GM12878 (cell line): ENCODE data around the gene SLTM. TPM values are rescaled to one million over a fixed set of nuclear protein-coding genes. Genes with fewer than 3 reads are reported as not detected.

Experiments used
- ATAC-seq: fragments of 200-7000 bp; cut with Tn5 transposase; 3 replicates; pipeline ENCODE4 v1.9.1; 2020; ENCODE audit warnings: mild to moderate bottlenecking, moderate library complexity
- BruUV-seq: library from RNA; stranded (reverse); fragments of 400-500 nt; replicated peaks from 2 replicates; lab custom pipeline; 2021; lab: Mats Ljungman, UMichigan
- CTCF ChIA-PET: fragments of 300-600 bp; sonication (Branson Sonifier 250); formaldehyde crosslinking; extraction: SDS; loops from one replicate; lab custom pipeline; 2021; ENCODE audit warnings: inconsistent platforms; lab: Yijun Ruan, JAX
- POLR2A ChIA-PET: fragments of 350-600 bp; formaldehyde crosslinking; extraction: SDS; loops from one replicate; lab custom pipeline; 2021; ENCODE audit warnings: inconsistent platforms; lab: Charles Lee
- RAD21 ChIA-PET: fragments of 300-600 bp; sonication (Branson Sonifier 250); formaldehyde crosslinking; loops from one replicate; lab custom pipeline; 2023; ENCODE audit warnings: antibody characterized with exemption; ENCODE audit not compliant: unreplicated experiment; lab: Charles Lee
- SMC1A ChIA-PET: fragments of 300-600 bp; sonication (Branson Sonifier 250); formaldehyde crosslinking; loops from one replicate; lab custom pipeline; 2023; ENCODE audit not compliant: unreplicated experiment, uncharacterized antibody; lab: Charles Lee
- DNase-seq: peaks from one replicate; pipeline ENCODE4 v3.0.0-alpha.2; 2011; ENCODE audit warnings: low read depth, low spot score
- FAIRE-seq: peaks from 3 replicates; lab custom pipeline; 2011; peaks lifted over from hg19 to GRCh38; lab: Jason Lieb, UNC
- H2AFZ ChIP-seq: 2 replicates; pipeline ENCODE4 v1.6.0; 2011; ENCODE audit warnings: low read depth, low read length, control low read depth; ENCODE audit not compliant: control insufficient read depth
- H3K27ac ChIP-seq: 2 replicates; pipeline ENCODE4 v1.5.1; 2011; ENCODE audit warnings: control low read depth; ENCODE audit not compliant: control insufficient read depth, insufficient read depth
- H3K27me3 ChIP-seq, 2 experiments: replicated peaks in 1 of 2; 2 replicates each; pipeline versions ENCODE4 v1.6.0 to v1.6.1; 2011; ENCODE audit warnings: low read length in 1 of 2; ENCODE audit not compliant: control insufficient read depth in 2 of 2, insufficient read depth in 2 of 2
- H3K36me3 ChIP-seq, 2 experiments: 2 replicates each; pipeline ENCODE4 v1.5.1; 2011; ENCODE audit warnings: low read length in 1 of 2; ENCODE audit not compliant: control insufficient read depth in 2 of 2, insufficient read depth in 2 of 2
- H3K4me1 ChIP-seq: 2 replicates; pipeline ENCODE4 v1.6.1; 2011; ENCODE audit warnings: mild to moderate bottlenecking, low read length, moderate library complexity, mixed read lengths; ENCODE audit not compliant: control insufficient read depth, insufficient read depth
- H3K4me2 ChIP-seq: 2 replicates; pipeline ENCODE4 v1.6.0; 2011; ENCODE audit warnings: control low read depth; ENCODE audit not compliant: control insufficient read depth, insufficient read depth
- H3K4me3 ChIP-seq: fragments of 200-600 bp; sonication (generic); 2 replicates; pipeline ENCODE4 v1.5.1; 2016
- H3K79me2 ChIP-seq: 2 replicates; pipeline ENCODE4 v1.6.0; 2011; ENCODE audit warnings: low read length; ENCODE audit not compliant: control insufficient read depth, insufficient read depth
- H3K9ac ChIP-seq: 2 replicates; pipeline ENCODE4 v1.8.0; 2011; ENCODE audit warnings: low read length, control low read depth, mixed read lengths; ENCODE audit not compliant: control insufficient read depth, insufficient read depth
- H3K9me3 ChIP-seq: replicated peaks from 3 replicates; pipeline ENCODE4 v1.5.1; 2011; ENCODE audit warnings: mild to moderate bottlenecking, low read length; ENCODE audit not compliant: control insufficient read depth, insufficient read depth
- H4K20me1 ChIP-seq: 2 replicates; pipeline ENCODE4 v1.6.0; 2011; ENCODE audit not compliant: control insufficient read depth, insufficient read depth
- CBX5 ChIP-seq: sonication (generic); IDR thresholded peaks from 2 replicates; pipeline ENCODE4 v1.6.1; 2016; ENCODE audit warnings: low read depth, moderate library complexity, mild to moderate bottlenecking, inconsistent platforms
- CHD2 ChIP-seq: IDR thresholded peaks from 2 replicates; pipeline ENCODE4 v1.6.1; 2011; ENCODE audit warnings: low read depth, low read length, improper control_type of control experiment, borderline replicate concordance
- CTCF ChIP-seq, 3 experiments: IDR thresholded peaks in 2 of 3; conservative IDR thresholded peaks in 1 of 3; 2 replicates each; pipeline ENCODE4 v1.5.1; 2011; ENCODE audit warnings: low read depth in 3 of 3, low read length in 3 of 3, mild to moderate bottlenecking in 3 of 3, control low read depth in 2 of 3, moderate library complexity in 2 of 3, inconsistent platforms in 1 of 3, mixed read lengths in 1 of 3; ENCODE audit not compliant: control insufficient read depth in 2 of 3, insufficient read depth in 1 of 3; ENCODE audit errors: extremely low read depth in 1 of 3
- GABPA ChIP-seq: IDR thresholded peaks from 2 replicates; pipeline ENCODE4 v1.6.1; 2014; ENCODE audit warnings: antibody characterized with exemption, low read depth, mild to moderate bottlenecking, inconsistent platforms
- MTA2 ChIP-seq: fragments of 450-650 bp; IDR thresholded peaks from 2 replicates; pipeline ENCODE4 v1.6.1; 2016; ENCODE audit warnings: low read depth, mild to moderate bottlenecking, moderate library complexity
- MTA3 ChIP-seq: IDR thresholded peaks from 2 replicates; pipeline ENCODE4 v1.6.1; 2012; ENCODE audit warnings: low read length, inconsistent platforms, borderline replicate concordance
- NBN ChIP-seq: fragments of 450-650 bp; IDR thresholded peaks from 2 replicates; pipeline ENCODE4 v1.6.1; 2016
- SRF ChIP-seq, 2 experiments: IDR thresholded peaks; 2 replicates each; pipeline ENCODE4 v1.6.1; 2011; ENCODE audit warnings: low read depth in 2 of 2, low read length in 2 of 2, mild to moderate bottlenecking in 1 of 2, moderate library complexity in 1 of 2
- SUZ12 ChIP-seq: fragments of 200-600 bp; sonication (generic); IDR thresholded peaks from one replicate; pipeline ENCODE4 v1.6.1; 2018; ENCODE audit warnings: antibody characterized with exemption, mild to moderate bottlenecking; ENCODE audit not compliant: unreplicated experiment
- ZBTB40 ChIP-seq: fragments of 450-650 bp; IDR thresholded peaks from 2 replicates; pipeline ENCODE4 v1.6.1; 2016; ENCODE audit warnings: mild to moderate bottlenecking, moderate library complexity, borderline replicate concordance
- WGBS: methylation state at CpG from one replicate; pipeline ENCODE4 v1.1.6; 2016; ENCODE audit warnings: low lambda C conversion rate; ENCODE audit not compliant: insufficient replicate concordance, insufficient coverage; ENCODE audit errors: missing lambda C conversion rate; 5-methylcytosine and 5-hydroxymethylcytosine counted together
- in situ Hi-C: fragments of 300-500 bp; cut with MboI; formaldehyde crosslinking; loops from 9 replicates; pipeline ENCODE4 v1.14.3; 2018; ENCODE audit warnings: mixed read lengths
- intact Hi-C: fragments of 100-400 bp; cut with micrococcal nuclease; formaldehyde crosslinking; loops from one replicate; pipeline ENCODE4 v1.14.2; 2022; ENCODE audit not compliant: unreplicated experiment
- polyA plus RNA-seq, 11 experiments: library from polyadenylated mRNA; depleted of rRNA in 4 of 11; unstranded in 6 of 11; stranded (reverse) in 5 of 11; fragments of >200 nt; fragmentation: Nextera tagmentation in 4 of 11; fragmentation: Illumina TruSeq in 1 of 11; extraction: Ambion mirVana in 4 of 11; extraction: Trizol in 1 of 11; gene quantifications; 1 replicate in 1 of 11; 2 replicates in 10 of 11; pipeline versions ENCODE4 v1.2.1 to v1.2.3, GENCODE V29; 2011 to 2016; ENCODE audit warnings: inconsistent platforms in 2 of 11, missing spikeins in 2 of 11, low read depth in 1 of 11
- total RNA-seq, 4 experiments: library from RNA; depleted of rRNA in 3 of 4; stranded (reverse); fragments of >200 nt in 3 of 4; fragmentation: Illumina TruSeq in 1 of 4; extraction: Trizol in 1 of 4; gene quantifications; 2 replicates each; pipeline versions ENCODE4 v1.2.1 to v1.2.3, GENCODE V29; 2013 to 2021
- TF ChIP-seq, protein P1 (sequence below): fragments of 450-650 bp; IDR thresholded peaks from 2 replicates; pipeline ENCODE4 v1.6.1; 2017; ENCODE audit warnings: mild to moderate bottlenecking, moderate library complexity
- TF ChIP-seq, protein P2 (sequence below): fragments of 450-650 bp; IDR thresholded peaks from 2 replicates; pipeline ENCODE4 v1.6.1; 2017; ENCODE audit warnings: low read depth, mild to moderate bottlenecking, moderate library complexity

The SLTM gene
- total and polyA plus RNA-seq, 10 of the 15 experiments (the other 5 are each of a cell fraction or from before 2014, with no cell fraction given): 50.5 to 152 (median 90.9) TPM

- RAD21 ChIA-PET: no interaction called here
- in situ Hi-C loops: no loop called here
- H3K9me3 ChIP-seq: no peaks in the 10 kb centered on the region
- POLR2A ChIA-PET: no interaction called here
- H3K27ac ChIP-seq: peak overlapping the region; percentile 96
- SMC1A ChIA-PET: interaction anchor here (0.7 to 1.7 kb wide), 4 partner anchors 9 to 157 kb away, joined by 3 read pairs; no protein-coding TSS in a partner anchor
- BruUV-seq: TSS peak; percentile 75
- H3K36me3 ChIP-seq: 0 out of 4 replicates have a peak, but pooled peaks cover 0 to 7% of the 10 kb centered on the region in 2 experiments
- no peaks in the 10 kb centered on the region for H4K20me1 ChIP-seq
- ATAC-seq (no peak), DNase-seq (no peak), FAIRE-seq (no peak)
- peak overlapping the region; percentile 71 for H3K4me3 ChIP-seq
- peak overlapping the region; percentile 96 for H2AFZ ChIP-seq
- intact Hi-C loops: no loop called here
- 2% methylated on average over 4 of the region's 4 CpGs for WGBS
- peak overlapping the region; percentile 98 for H3K9ac ChIP-seq
- H3K27me3 ChIP-seq: no peaks in the 10 kb centered on the region
- peaks cover 6% of the 10 kb centered on the region; the same call in 1 of the 2 replicates for H3K4me1 ChIP-seq
- H3K4me2 ChIP-seq: peak overlapping the region; percentile 96
- H3K79me2 ChIP-seq: peaks cover 41% of the 10 kb centered on the region
- CTCF ChIA-PET: no interaction called here
- 0 out of 2 replicates have a peak, but pooled peaks have one; percentile 10 for TF ChIP-seq CBX5
- peak in 1 of 3 experiments; percentile 1; a peak in 1 of 6 replicates for TF ChIP-seq CTCF (IDR thresholded peaks at IDR 0.05 in 2 of 3, conservative IDR thresholded peaks at IDR 0.05 in 1 of 3; ENCODE audit: control insufficient read depth in 2 of 3, extremely low read depth in 1 of 3, insufficient read depth in 1 of 3, low read depth in 3 of 3, low read length in 3 of 3)
- TF ChIP-seq, protein P1, sequence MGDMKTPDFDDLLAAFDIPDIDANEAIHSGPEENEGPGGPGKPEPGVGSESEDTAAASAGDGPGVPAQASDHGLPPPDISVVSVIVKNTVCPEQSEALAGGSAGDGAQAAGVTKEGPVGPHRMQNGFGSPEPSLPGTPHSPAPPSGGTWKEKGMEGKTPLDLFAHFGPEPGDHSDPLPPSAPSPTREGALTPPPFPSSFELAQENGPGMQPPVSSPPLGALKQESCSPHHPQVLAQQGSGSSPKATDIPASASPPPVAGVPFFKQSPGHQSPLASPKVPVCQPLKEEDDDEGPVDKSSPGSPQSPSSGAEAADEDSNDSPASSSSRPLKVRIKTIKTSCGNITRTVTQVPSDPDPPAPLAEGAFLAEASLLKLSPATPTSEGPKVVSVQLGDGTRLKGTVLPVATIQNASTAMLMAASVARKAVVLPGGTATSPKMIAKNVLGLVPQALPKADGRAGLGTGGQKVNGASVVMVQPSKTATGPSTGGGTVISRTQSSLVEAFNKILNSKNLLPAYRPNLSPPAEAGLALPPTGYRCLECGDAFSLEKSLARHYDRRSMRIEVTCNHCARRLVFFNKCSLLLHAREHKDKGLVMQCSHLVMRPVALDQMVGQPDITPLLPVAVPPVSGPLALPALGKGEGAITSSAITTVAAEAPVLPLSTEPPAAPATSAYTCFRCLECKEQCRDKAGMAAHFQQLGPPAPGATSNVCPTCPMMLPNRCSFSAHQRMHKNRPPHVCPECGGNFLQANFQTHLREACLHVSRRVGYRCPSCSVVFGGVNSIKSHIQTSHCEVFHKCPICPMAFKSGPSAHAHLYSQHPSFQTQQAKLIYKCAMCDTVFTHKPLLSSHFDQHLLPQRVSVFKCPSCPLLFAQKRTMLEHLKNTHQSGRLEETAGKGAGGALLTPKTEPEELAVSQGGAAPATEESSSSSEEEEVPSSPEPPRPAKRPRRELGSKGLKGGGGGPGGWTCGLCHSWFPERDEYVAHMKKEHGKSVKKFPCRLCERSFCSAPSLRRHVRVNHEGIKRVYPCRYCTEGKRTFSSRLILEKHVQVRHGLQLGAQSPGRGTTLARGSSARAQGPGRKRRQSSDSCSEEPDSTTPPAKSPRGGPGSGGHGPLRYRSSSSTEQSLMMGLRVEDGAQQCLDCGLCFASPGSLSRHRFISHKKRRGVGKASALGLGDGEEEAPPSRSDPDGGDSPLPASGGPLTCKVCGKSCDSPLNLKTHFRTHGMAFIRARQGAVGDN: no peak
- no peak for TF ChIP-seq SUZ12
- peak; percentile 70 for TF ChIP-seq ZBTB40
- 0 out of 2 replicates have a peak, but pooled peaks have one; percentile 21 for TF ChIP-seq NBN
- no peak for TF ChIP-seq MTA2
- TF ChIP-seq CHD2: no peak
- TF ChIP-seq MTA3: 0 out of 2 replicates have a peak, but pooled peaks have one; percentile 41
- no peak for TF ChIP-seq SRF (IDR thresholded peaks at IDR 0.05; ENCODE audit: low read depth in 2 of 2, low read length in 2 of 2)
- peak; percentile 4; the same call in 1 of the 2 replicates for TF ChIP-seq GABPA
- TF ChIP-seq, protein P2, sequence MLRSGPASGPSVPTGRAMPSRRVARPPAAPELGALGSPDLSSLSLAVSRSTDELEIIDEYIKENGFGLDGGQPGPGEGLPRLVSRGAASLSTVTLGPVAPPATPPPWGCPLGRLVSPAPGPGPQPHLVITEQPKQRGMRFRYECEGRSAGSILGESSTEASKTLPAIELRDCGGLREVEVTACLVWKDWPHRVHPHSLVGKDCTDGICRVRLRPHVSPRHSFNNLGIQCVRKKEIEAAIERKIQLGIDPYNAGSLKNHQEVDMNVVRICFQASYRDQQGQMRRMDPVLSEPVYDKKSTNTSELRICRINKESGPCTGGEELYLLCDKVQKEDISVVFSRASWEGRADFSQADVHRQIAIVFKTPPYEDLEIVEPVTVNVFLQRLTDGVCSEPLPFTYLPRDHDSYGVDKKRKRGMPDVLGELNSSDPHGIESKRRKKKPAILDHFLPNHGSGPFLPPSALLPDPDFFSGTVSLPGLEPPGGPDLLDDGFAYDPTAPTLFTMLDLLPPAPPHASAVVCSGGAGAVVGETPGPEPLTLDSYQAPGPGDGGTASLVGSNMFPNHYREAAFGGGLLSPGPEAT: peak; percentile 11; the same call in 1 of the 2 replicates
Observed at GRCh38 chr15:58934114-58934447, 602 bp upstream of the SLTM start.
